ENCODE results near the gene LSAMP.

GRCh38 chr3:116392291-116392690 lies 53.0 kb downstream of the LSAMP start:
- TF ChIP-seq CTCF (IDR thresholded peaks at IDR 0.05), result no peak
- TF ChIP-seq POLR2A (IDR thresholded peaks at IDR 0.05), result no peak
- no peak for TF ChIP-seq EP300 (IDR thresholded peaks at IDR 0.05)
- TF ChIP-seq POLR2AphosphoS5 (IDR thresholded peaks at IDR 0.05), result no peak
